Measurements from ENCODE around the gene ATR.
A peak's percentile ranks its signal among the peaks of the same experiment; 100 is the strongest.

ATR gene

GRCh38 chr3:142595951-142596725, 17.6 kb upstream of the ATR start, which contains the start of gene PLS1:
Gene PLS1 (plus strand): TSS chr3:142596393. CDS start chr3:142664238, 67,845 bp downstream.
- TF ChIP-seq FOXP2 (optimal IDR thresholded peaks at IDR 0.05; ENCODE audit: borderline replicate concordance, extremely low read depth, extremely low read length, insufficient read depth), result no peak
- TF ChIP-seq TAF1 (IDR thresholded peaks at IDR 0.05; ENCODE audit: borderline replicate concordance, insufficient read depth, low read length), result no peak
- no peak for TF ChIP-seq SIN3A (IDR thresholded peaks at IDR 0.05; ENCODE audit: borderline replicate concordance, insufficient read depth, low read length)
- TF ChIP-seq REST (IDR thresholded peaks at IDR 0.05; ENCODE audit: insufficient read depth in 1 of 2, low read depth in 2 of 2, low read length in 2 of 2), result no peak
- peak; percentile 41; the same call in 1 of the 2 replicates for TF ChIP-seq POLR2AphosphoS5 (IDR thresholded peaks at IDR 0.05; ENCODE audit: low read depth, low read length)

- TF ChIP-seq REST (IDR thresholded peaks at IDR 0.05; ENCODE audit: insufficient read depth in 1 of 2, low read depth in 2 of 2, low read length in 2 of 2) (no peak), FOXP2 (optimal IDR thresholded peaks at IDR 0.05; ENCODE audit: borderline replicate concordance, extremely low read depth, extremely low read length, insufficient read depth) (no peak), POLR2AphosphoS5 (IDR thresholded peaks at IDR 0.05; ENCODE audit: low read depth, low read length) (no peak), SIN3A (IDR thresholded peaks at IDR 0.05; ENCODE audit: borderline replicate concordance, insufficient read depth, low read length) (no peak), TAF1 (IDR thresholded peaks at IDR 0.05; ENCODE audit: borderline replicate concordance, insufficient read depth, low read length) (no peak)
These were observed 17.0 kb upstream of the ATR start for GRCh38 chr3:142595581-142595950.

GRCh38 chr3:142595141-142595540, 16.6 kb upstream of the ATR start:
- TF ChIP-seq POLR2AphosphoS5 (IDR thresholded peaks at IDR 0.05; ENCODE audit: low read depth, low read length) (no peak), FOXP2 (optimal IDR thresholded peaks at IDR 0.05; ENCODE audit: borderline replicate concordance, extremely low read depth, extremely low read length, insufficient read depth) (no peak), TAF1 (IDR thresholded peaks at IDR 0.05; ENCODE audit: borderline replicate concordance, insufficient read depth, low read length) (no peak), SIN3A (IDR thresholded peaks at IDR 0.05; ENCODE audit: borderline replicate concordance, insufficient read depth, low read length) (no peak), REST (IDR thresholded peaks at IDR 0.05; ENCODE audit: insufficient read depth in 1 of 2, low read depth in 2 of 2, low read length in 2 of 2) (no peak)

GRCh38 chr3:142588703-142589102, 10.2 kb upstream of the ATR start:
- TF ChIP-seq REST (IDR thresholded peaks at IDR 0.05; ENCODE audit: insufficient read depth in 1 of 2, low read depth in 2 of 2, low read length in 2 of 2) (no peak), POLR2AphosphoS5 (IDR thresholded peaks at IDR 0.05; ENCODE audit: low read depth, low read length) (no peak), FOXP2 (optimal IDR thresholded peaks at IDR 0.05; ENCODE audit: borderline replicate concordance, extremely low read depth, extremely low read length, insufficient read depth) (no peak), TAF1 (IDR thresholded peaks at IDR 0.05; ENCODE audit: borderline replicate concordance, insufficient read depth, low read length) (no peak), SIN3A (IDR thresholded peaks at IDR 0.05; ENCODE audit: borderline replicate concordance, insufficient read depth, low read length) (no peak)

Measured in PFSK-1 (cell line).